Sigmoid colon (tissue), 4 donors: ENCODE measurements around the gene HOXA2.
A peak's percentile ranks its signal among the peaks of the same experiment; 100 is the strongest.

Source experiments
- CTCF ChIP-seq, 4 experiments: fragments of 450-650 bp in 3 of 4; fragments of 200-600 bp in 1 of 4; IDR thresholded peaks; one replicate each; pipeline ENCODE4 v1.5.1; 2016 to 2019; ENCODE audit warnings: antibody characterized with exemption in 4 of 4, mild to moderate bottlenecking in 3 of 4, moderate library complexity in 2 of 4
- EP300 ChIP-seq, 4 donors: sonication (generic); formaldehyde crosslinking; IDR thresholded peaks; one replicate each; pipeline ENCODE4 v1.6.1; 2017; ENCODE audit warnings: antibody characterized with exemption in 4 of 4
- POLR2A ChIP-seq, 2 donors: fragments of 450-650 bp; IDR thresholded peaks; one replicate each; pipeline ENCODE4 v1.6.1; 2016; ENCODE audit warnings: antibody characterized with exemption in 2 of 2, mild to moderate bottlenecking in 2 of 2, moderate library complexity in 2 of 2
- POLR2AphosphoS5 ChIP-seq, 4 donors: sonication (generic); formaldehyde crosslinking; IDR thresholded peaks; one replicate each; pipeline ENCODE4 v1.6.1; 2017; ENCODE audit warnings: antibody characterized with exemption in 4 of 4

GRCh38 chr7:27100694-27101170, 1.8 kb downstream of the HOXA2 start:
- TF ChIP-seq CTCF (IDR thresholded peaks at IDR 0.05) (no peak), POLR2AphosphoS5 (IDR thresholded peaks at IDR 0.05) (peak in 2 of 4 donors; percentile 9 to 27), EP300 (IDR thresholded peaks at IDR 0.05) (no peak), POLR2A (IDR thresholded peaks at IDR 0.05) (no peak)
